ENCODE results near the gene VTI1B.

GRCh38 chr14:67618617-67619063 lies 55.8 kb downstream of the VTI1B start:
- peak; percentile 76 for TF ChIP-seq CTCF (IDR thresholded peaks at IDR 0.05)
- no peak for TF ChIP-seq ZFX (IDR thresholded peaks at IDR 0.05; ENCODE audit: borderline replicate concordance)

Measured in 22Rv1 (cell line).